Activated CD4-positive, alpha-beta memory T cell treated with anti-CD3 and anti-CD28 coated beads for 36 hours (primary cell): ENCODE results near the gene NKX6-2. TPM values are rescaled to one million over a fixed set of nuclear protein-coding genes. Genes with fewer than 3 reads are reported as not detected.
"Not testable (repeated sequence)": the region's sequence is repeated elsewhere in the genome, so short reads cannot be mapped to it uniquely, and the experiment has no call there.

Source experiments
- CTCF ChIA-PET: fragments of 350-600 bp; sonication (Branson Sonifier 250); formaldehyde crosslinking; loops from one replicate; lab custom pipeline; 2021; ENCODE audit warnings: antibody characterized with exemption, inconsistent platforms; lab: Charles Lee
- POLR2A ChIA-PET: fragments of 350-600 bp; sonication (Branson Sonifier 250); formaldehyde crosslinking; loops from one replicate; lab custom pipeline; 2021; ENCODE audit warnings: antibody characterized with exemption; lab: Charles Lee
- DNase-seq: peaks from one replicate; pipeline ENCODE4 v3.0.0-alpha.2; 2020
- H3K27ac Mint-ChIP-seq: one replicate; pipeline ENCODE4 v1.8.0; 2021; ENCODE audit warnings: mixed read lengths
- H3K27me3 Mint-ChIP-seq: one replicate; pipeline ENCODE4 v1.8.0; 2021; ENCODE audit warnings: mixed read lengths
- H3K36me3 Mint-ChIP-seq: one replicate; pipeline ENCODE4 v1.8.0; 2021; ENCODE audit warnings: mixed read lengths
- H3K4me1 Mint-ChIP-seq: one replicate; pipeline ENCODE4 v1.8.0; 2021; ENCODE audit warnings: low read depth, mixed read lengths
- H3K4me3 Mint-ChIP-seq: one replicate; pipeline ENCODE4 v1.8.0; 2021; ENCODE audit warnings: mild to moderate bottlenecking, mixed read lengths
- H3K9me3 Mint-ChIP-seq: one replicate; pipeline ENCODE4 v1.8.0; 2021; ENCODE audit warnings: mixed read lengths
- intact Hi-C: fragments of 100-400 bp; cut with micrococcal nuclease; formaldehyde crosslinking; loops from one replicate; pipeline ENCODE4 v1.15.1; 2023
- total RNA-seq, 2 experiments: library from RNA; stranded (reverse); gene quantifications; one replicate each; pipeline ENCODE4 v1.2.3, GENCODE V29; 2021

NKX6-2 gene
- total RNA-seq, 2 experiments from 2014 or later: not detected

DNA sequence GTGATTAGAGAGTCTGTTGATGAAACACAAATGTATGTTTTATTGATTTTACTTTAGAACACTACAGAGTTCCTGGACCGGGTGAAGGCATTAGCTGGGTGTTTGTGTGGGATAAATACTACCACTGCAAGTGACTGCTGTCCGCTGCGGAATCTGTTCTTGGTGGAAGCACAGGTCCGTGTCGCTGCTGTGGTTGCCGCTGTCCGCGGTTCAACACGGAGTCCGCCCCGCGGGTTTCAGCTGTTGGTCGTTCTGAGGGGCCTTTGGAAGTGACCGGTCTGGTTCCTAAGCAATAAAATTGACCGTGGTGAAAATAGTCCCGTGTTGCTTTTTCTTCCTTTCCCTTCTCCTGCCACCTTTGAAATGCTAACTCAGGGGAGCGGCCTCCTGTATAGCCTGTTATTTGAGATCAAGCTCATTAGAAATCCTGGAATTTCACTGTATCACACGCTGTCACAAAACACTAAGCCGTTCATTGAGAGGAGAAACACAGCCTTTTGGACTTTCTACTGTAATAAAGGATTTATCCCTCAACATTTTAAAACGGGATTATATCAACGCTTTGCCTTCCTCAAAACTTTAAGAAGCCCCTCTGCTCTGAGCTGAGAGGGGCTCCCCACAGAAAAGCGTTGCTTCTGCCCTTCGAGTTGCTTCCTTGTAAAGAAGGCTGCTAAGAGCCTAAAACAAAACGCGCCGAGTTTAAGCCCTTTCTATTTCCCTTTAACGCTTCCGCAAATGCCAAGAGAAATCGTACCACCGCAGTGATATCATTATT, 2.6 kb downstream of the NKX6-2 start:
- DNase-seq: no peak
- ChIA-PET POLR2A (no interaction called here), CTCF (interaction anchor here (0.7 to 1.2 kb wide), 2 partner anchors 127 to 129 kb away, joined by 4 read pairs; no protein-coding TSS in a partner anchor)
- intact Hi-C loops: no loop called here
- H3K27me3 Mint-ChIP-seq: peaks cover 12% of the 10 kb centered on the region
- no peak overlapping the region for H3K27ac Mint-ChIP-seq
- no peak overlapping the region for H3K4me3 Mint-ChIP-seq
- H3K36me3 Mint-ChIP-seq: peaks cover 30% of the 10 kb centered on the region
- no peaks in the 10 kb centered on the region for H3K9me3 Mint-ChIP-seq
- H3K4me1 Mint-ChIP-seq: no peaks in the 10 kb centered on the region

DNA sequence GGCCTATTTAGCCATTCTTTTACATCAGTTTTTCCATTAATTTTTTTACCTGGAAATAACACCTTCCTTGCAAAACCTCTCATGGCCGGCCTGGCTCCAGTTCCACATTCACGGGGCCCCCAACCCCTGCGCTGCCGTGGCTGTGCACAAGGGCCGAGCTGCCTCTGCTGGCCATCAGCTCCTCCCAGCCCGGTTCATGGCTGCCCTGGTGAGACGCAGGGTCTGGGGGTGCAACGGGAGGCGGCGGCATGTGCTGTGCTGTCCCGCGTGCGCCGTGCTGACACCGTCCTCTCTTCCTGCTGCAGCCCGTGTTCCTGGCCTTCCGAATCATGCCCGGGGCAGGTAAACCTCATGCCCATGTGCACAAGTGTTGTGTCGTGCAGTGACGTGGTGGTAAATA, 4.4 kb downstream of the NKX6-2 start:
- Mint-ChIP-seq H3K4me3 (no peak overlapping the region), H3K9me3 (no peaks in the 10 kb centered on the region), H3K27ac (no peak overlapping the region), H3K36me3 (peaks cover 34% of the 10 kb centered on the region), H3K4me1 (no peaks in the 10 kb centered on the region), H3K27me3 (peaks cover 12% of the 10 kb centered on the region)
- ChIA-PET POLR2A (no interaction called here), CTCF (no interaction called here)
- DNase-seq: no peak
- intact Hi-C loops: no loop called here

DNA sequence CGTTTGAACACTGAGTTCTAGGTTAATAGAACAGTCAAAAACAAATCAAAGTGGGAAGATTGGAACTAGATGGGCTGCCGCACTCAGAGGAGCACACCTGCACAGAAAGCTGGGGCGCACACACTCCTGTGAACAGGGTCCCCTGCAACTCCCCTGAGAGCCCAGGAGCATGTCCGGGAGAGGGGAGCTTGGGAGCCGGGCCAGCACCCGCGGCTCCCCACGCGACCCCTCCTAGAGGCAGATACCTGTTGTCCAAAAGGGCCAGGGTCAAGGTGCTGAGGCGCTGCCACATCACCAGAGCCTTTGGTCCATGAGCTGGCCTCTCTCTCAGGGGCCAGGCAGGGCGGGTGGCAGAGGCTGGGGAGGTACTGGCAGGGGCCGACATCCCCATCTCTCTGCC, 5.6 kb downstream of the NKX6-2 start:
- peaks cover 34% of the 10 kb centered on the region for H3K36me3 Mint-ChIP-seq
- H3K4me3 Mint-ChIP-seq: no peak overlapping the region
- H3K27ac Mint-ChIP-seq: no peak overlapping the region
- DNase-seq: no peak
- POLR2A ChIA-PET: no interaction called here
- H3K4me1 Mint-ChIP-seq: no peaks in the 10 kb centered on the region
- intact Hi-C loops: no loop called here
- CTCF ChIA-PET: no interaction called here
- H3K9me3 Mint-ChIP-seq: no peaks in the 10 kb centered on the region
- peaks cover 12% of the 10 kb centered on the region for H3K27me3 Mint-ChIP-seq

DNA sequence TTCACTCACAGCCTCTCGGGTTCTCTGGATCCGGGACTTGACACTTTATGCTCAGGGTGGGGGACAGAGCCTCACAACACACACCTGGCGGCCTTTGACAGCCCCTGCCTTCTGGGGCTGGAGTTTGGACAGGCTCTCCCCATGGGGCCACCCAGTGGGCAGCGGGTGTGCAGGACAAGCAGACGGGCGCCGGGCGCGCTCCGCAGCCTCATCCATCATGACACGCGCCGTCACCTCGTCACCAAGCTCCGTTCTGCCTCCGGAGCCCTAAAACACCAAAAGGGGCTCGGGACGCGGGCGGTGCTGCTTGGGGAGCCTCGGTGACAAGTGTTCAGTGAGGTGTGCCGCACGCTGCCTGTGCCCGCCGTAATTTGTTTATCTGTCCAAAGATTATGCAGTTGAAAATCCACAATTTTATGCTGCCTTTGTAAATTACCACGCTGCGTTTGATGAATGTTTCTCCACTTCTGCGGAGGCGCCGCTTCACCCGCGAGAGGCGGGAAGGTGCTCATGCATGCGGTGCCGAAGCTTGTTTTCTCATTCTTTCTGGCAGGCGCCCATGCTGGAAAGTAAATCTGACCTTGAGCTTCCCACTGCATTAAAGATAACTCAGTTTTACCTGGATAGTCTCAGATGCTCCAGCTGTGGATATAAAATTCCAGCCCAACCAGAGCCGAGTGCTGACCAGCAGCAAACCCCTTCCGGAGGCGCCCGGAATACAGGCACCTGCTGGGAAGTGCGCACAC, 6.2 kb downstream of the NKX6-2 start:
- DNase-seq: no peak
- ChIA-PET CTCF (no interaction called here), POLR2A (no interaction called here)
- Mint-ChIP-seq H3K4me1 (no peaks in the 10 kb centered on the region), H3K36me3 (peaks cover 34% of the 10 kb centered on the region), H3K27me3 (peaks cover 9% of the 10 kb centered on the region), H3K4me3 (no peak overlapping the region), H3K9me3 (no peaks in the 10 kb centered on the region), H3K27ac (no peak overlapping the region)
- intact Hi-C loops: no loop called here

DNA sequence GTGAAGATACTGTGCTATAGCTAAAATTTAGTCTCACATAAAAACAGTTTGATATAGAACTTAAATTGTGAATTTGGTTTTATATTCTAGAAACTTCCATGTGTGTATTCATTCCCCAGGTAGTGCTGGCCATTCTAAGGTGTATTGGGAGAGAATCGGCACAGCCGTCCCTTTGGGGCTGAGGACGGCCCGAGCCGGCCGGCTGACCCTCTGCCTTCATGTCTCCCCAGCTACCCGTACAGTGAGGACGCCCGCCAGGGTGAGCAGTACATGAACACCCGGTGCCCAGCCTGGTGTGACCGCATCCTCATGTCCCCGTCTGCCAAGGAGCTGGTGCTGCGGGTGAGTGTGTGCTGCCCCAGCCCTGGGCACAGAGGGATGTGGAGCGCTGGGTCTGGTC, 8.5 kb downstream of the NKX6-2 start:
- intact Hi-C loops: no loop called here
- POLR2A ChIA-PET: no interaction called here
- no peaks in the 10 kb centered on the region for H3K27me3 Mint-ChIP-seq

DNA sequence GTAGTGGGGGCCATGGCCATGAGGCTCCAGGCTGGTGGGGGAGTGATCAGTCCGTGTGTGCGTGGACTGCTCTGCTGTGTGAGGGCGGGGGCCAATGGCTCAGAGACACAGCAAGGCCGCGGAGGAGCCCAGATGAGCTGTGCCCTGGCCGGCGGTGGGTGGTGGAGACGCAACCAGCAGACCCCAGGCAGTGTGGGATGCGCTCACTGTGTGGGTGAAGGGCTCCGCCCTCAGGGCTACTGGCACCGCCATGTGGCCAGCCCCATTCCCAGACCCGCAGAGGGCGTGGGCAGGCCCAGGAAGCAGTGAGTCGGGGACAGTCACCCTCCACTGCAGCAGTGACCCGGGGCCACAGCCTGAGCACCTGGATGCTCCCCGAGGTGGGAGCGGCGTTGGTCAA, 9.1 kb downstream of the NKX6-2 start:
- Mint-ChIP-seq H3K27ac (no peak overlapping the region), H3K27me3 (no peaks in the 10 kb centered on the region)

More for the DNA sequence above, 8.5 kb downstream of the NKX6-2 start:
- Mint-ChIP-seq H3K36me3 (peaks cover 26% of the 10 kb centered on the region), H3K27ac (no peak overlapping the region), H3K4me3 (no peak overlapping the region), H3K9me3 (no peaks in the 10 kb centered on the region), H3K4me1 (no peaks in the 10 kb centered on the region)
- no peak for DNase-seq
- CTCF ChIA-PET: no interaction called here

DNA sequence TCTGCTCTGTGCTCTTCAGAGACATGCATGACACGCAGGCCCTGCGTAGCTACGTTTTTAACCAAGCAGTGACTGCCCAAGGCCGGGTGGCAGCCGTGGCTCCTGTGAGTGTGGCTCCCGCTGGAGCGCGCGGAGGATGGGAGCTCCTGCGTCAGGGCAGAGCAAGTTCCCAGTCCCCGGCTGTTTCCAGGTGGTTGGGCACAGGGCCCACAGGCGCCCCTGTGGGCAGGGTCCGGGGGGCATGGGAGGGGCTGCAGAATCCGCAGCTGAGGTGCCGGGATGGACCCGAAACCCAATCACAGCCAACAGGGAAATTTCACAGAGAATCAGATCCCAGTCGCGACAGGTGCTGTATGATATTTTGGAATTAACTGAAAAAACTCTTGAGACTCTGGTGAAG, 9.8 kb downstream of the NKX6-2 start:
- DNase-seq: no peak
- Mint-ChIP-seq H3K27ac (no peak overlapping the region), H3K36me3 (peaks cover 22% of the 10 kb centered on the region), H3K9me3 (no peaks in the 10 kb centered on the region), H3K4me3 (no peak overlapping the region), H3K4me1 (no peaks in the 10 kb centered on the region), H3K27me3 (no peaks in the 10 kb centered on the region)
- CTCF ChIA-PET: no interaction called here
- intact Hi-C loops: no loop called here
- POLR2A ChIA-PET: no interaction called here

More for the DNA sequence above, 9.1 kb downstream of the NKX6-2 start:
- ChIA-PET CTCF (no interaction called here), POLR2A (no interaction called here)
- intact Hi-C loops: no loop called here
- Mint-ChIP-seq H3K36me3 (peaks cover 24% of the 10 kb centered on the region), H3K4me3 (no peak overlapping the region), H3K4me1 (no peaks in the 10 kb centered on the region), H3K9me3 (no peaks in the 10 kb centered on the region)
- DNase-seq: no peak

DNA sequence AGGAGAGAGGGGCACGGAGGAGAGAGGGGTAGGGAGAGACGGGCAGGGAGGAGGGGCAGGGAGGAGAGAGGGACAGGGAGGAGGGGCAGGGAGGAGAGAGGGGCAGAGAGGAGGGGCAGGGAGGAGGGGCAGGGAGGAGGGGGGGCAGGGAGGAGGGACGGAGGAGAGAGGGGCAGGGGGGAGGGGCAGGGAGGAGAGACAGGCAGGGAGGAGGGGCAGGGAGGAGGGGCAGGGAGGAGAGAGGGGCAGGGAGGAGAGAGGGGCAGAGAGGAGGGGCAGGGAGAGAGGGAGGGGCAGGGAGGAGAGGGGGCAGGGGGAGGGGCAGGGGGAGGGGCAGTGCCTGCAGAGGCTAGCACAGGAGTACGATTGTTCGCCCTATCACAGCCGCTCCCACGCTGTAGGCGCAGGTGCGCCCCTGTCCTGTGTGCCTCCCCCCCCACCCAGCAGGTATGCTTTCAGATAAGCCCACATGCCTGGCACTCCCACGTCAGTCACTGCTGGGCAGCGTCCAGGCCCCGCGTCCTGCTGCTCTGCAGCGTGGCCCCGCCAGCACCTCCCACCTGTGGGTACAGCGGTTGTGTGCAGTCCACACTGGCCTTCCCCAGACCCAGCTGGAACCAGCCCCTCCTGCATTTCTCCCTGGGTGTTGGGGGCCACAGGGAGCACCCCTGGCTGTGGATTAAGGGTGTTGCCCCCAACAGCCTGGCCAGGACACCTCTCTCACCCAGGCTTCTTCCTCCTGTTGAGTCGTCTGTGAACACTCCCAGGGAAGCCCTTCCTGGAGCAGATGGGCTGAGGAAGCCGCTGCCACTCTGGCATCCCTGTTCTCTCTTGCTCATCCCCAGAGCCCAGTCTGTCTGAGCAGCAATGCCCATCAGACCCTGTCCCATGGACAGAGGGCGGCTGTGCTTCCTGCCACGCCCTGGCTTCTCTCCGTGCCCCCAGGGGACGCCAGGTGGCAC, 10.8 kb downstream of the NKX6-2 start:
- no peaks in the 10 kb centered on the region for H3K4me1 Mint-ChIP-seq
- POLR2A ChIA-PET: no interaction called here
- CTCF ChIA-PET: no interaction called here
- no peak for DNase-seq
- H3K36me3 Mint-ChIP-seq: peaks cover 16% of the 10 kb centered on the region
- H3K4me3 Mint-ChIP-seq: no peak overlapping the region
- H3K27me3 Mint-ChIP-seq: no peaks in the 10 kb centered on the region
- intact Hi-C loops: no loop called here
- no peak overlapping the region for H3K27ac Mint-ChIP-seq
- H3K9me3 Mint-ChIP-seq: no peaks in the 10 kb centered on the region

DNA sequence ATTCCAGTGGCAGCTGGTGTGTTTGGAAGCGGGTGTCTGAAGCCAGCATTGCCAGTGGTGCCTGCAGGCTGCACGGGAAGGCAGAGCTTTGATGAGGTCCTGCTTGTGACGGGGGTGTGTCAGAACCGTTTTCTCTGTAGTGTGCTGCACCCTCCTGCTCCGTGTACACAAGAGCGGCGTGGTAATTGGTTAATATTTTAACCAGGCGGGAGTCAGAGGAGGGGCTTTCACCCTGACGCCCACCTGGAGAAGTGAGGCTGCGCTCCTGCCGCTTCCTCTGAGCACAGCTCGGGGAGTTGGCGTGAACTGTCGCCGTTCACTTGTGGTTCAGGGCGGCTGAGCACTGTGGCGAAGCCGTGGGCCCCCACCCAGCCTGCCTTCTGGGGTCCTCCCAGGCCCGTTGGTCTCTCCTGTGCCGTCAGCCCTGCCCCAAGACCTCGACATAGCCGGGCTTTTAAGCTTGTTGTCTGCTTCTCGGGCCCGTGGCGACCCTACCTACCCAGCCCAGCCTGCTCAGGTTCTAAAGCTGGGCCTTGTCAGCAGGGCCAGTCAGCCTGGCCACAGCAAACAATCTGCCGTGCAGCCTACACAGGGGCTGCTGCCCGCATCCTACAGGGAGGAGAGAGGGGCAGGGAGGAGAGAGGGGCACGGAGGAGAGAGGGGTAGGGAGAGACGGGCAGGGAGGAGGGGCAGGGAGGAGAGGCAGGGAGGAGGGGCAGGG, 11.6 kb downstream of the NKX6-2 start:
- Mint-ChIP-seq H3K4me3 (no peak overlapping the region), H3K4me1 (no peaks in the 10 kb centered on the region), H3K9me3 (no peaks in the 10 kb centered on the region), H3K36me3 (peaks cover 12% of the 10 kb centered on the region), H3K27me3 (no peaks in the 10 kb centered on the region), H3K27ac (no peak overlapping the region)
- intact Hi-C loops: no loop called here
- ChIA-PET CTCF (no interaction called here), POLR2A (no interaction called here)
- DNase-seq: no peak

DNA sequence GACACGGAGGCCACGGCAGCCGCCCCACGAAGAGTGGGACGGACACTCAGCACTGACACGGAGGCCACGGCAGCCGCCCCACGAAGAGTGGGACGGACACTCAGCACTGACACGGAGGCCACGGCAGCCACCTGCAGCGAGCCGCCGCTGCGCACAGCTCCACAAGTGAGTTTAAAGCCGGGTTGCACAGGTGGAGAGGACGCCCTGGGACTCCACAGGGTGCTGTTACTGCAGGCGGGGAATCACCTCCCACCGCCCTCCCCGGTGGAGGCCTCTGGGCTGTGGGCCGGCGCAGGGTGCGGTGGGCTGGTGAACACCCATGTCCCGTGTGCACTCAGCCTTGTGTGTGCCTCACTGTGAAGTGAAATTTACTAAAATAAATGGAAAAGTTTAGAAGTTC, 13.1 kb downstream of the NKX6-2 start:
- H3K27ac Mint-ChIP-seq, DNase-seq, intact Hi-C loops, H3K9me3 Mint-ChIP-seq, H3K27me3 Mint-ChIP-seq, H3K4me1 Mint-ChIP-seq, CTCF ChIA-PET, H3K4me3 Mint-ChIP-seq, H3K36me3 Mint-ChIP-seq, POLR2A ChIA-PET: not testable (repeated sequence)

DNA sequence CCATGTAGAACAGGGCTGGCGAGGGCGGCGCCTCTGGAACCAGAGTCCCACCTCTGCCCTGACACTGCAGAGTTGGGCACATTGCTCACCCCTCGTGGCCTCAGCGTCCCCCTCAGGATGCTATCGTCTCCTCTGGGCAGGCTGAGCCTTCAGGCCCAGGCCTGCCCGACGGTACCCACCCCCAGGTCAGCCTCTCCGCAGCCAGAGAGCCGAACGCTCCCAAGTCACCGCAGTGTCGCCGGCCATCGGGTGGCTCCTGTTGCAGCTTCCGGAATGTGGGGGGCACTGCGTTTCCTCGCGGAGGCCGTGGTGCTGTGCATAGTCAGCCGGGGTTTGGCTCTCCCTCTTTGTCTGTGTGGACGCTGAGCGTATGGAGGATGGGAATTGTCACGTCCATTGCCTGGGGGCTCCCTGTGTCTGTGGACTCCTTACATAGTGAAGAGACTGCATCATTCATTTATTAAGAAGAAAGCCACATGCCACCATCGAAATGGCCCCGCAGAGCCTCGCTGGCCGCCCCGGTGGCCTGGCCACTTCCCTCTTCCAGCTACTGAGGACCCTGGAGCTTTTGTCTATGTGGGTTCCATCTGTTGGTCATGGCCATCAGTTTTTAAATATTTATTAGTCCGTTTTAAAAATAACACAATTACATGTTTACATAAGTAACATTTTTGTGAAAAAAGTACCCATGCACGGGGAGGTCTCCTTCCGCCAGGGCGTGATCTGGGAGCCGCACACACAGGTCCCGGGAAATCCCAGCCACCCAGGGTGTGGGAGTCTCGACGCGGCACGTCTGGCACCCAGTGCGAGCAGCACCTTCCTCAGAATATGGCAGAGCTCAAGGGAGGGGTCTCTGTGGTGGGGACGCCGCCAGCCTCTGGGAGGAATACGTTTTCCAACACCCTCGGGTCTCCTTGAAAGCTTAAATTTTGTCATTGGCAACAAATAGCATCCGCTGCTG, 15.6 kb downstream of the NKX6-2 start:
- ChIA-PET CTCF (no interaction called here), POLR2A (no interaction called here)
- Mint-ChIP-seq H3K4me3 (no peak overlapping the region), H3K4me1 (no peaks in the 10 kb centered on the region), H3K9me3 (no peaks in the 10 kb centered on the region), H3K36me3 (peaks cover 9% of the 10 kb centered on the region), H3K27me3 (no peaks in the 10 kb centered on the region), H3K27ac (no peak overlapping the region)
- DNase-seq: no peak
- intact Hi-C loops: no loop called here
